ENCODE measurements around the gene NUP210.

NUP210 gene

DNA sequence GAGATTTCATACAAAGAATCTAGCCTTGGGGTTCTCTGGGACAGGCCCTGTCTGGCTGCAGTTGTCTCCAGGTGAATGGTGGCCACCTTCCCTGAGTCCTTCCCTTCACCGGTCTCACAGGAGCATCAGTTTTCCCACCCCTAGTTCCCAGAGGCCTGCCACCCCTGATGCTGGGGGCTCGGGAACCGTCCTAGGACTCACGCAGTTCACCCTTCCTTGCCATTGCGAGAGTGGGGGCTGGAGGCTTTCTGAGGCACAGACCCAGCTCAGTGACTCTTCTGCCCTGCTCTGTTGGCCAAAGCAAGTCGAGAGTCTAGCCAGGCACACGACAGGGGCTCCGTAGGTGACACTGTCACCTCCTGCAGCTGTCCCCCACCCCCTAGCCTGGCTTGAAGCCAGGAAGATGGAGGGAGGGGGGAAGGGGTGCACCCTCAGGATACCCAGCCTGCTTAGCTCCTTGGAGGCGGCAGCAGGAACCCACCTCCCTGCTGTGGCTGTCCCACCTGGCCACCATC, 130.3 kb downstream of the NUP210 start:
- DNase-seq (ENCODE audit: low read depth in 2 of 2): no peak

DNA sequence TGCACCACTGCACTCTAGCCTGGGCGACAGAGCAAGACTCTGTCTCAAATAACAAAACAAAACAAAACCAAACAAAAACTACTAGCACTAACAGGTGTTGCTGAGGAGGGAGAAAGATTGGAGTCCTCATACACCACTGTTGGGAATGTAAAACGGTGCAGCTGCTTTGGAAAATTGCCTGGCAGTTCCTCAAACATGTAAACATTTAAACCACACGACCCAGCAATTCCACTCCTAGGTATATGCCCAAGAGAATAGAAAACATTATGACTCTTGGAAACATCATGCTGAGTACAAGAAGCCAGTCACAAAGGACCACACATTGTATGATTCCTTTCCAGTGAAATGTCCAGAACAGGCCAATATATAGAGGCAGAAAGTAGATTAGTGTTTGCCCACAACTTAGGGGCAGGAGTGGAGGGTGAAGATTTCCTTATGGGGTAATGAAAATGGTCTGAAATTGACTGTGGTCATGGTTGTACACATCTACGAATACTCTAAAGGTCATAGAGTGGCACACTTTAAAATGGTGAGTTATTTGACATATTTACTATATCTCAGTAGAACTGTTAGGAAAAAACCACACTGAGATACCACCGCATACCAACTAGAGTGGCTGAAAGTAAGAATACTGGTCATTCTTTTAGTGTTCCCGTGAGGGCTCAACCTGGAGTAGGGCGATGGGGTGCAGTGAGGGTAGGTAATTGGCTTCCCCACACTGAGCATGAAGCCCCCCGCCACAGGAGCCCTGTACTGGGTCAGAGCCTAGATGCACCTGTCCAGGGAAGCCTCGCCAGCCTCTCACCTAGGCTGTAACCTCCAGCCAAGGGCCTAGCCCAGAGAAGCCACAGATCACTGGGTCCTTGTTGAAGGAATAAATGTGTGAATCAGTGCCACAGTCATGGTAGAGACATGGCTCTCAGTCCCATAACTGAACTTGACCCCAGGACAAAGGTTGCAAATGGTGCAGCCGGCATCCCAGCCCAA, 131.1 kb downstream of the NUP210 start:
- no peak for DNase-seq (ENCODE audit: low read depth in 2 of 2)

DNA sequence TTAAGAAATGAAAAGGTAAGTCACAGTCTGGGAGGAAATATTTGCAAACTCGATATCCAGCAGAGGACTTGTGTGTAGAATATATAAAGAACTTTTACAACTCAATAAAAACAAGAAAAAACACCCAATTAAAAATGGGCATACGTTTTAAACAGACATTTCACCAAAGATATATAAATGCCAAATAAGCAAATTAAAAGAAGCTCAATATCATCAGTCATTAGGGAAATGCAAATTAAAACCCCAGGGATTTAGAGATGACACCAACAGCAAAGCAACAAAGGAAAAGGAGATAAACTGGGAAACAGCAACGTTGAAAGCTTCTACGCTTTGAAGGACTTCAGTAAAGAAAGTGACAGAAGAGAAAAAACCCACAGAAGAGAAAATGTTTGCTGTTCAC, 132.3 kb downstream of the NUP210 start:
- DNase-seq (ENCODE audit: low read depth in 2 of 2): no peak

DNA sequence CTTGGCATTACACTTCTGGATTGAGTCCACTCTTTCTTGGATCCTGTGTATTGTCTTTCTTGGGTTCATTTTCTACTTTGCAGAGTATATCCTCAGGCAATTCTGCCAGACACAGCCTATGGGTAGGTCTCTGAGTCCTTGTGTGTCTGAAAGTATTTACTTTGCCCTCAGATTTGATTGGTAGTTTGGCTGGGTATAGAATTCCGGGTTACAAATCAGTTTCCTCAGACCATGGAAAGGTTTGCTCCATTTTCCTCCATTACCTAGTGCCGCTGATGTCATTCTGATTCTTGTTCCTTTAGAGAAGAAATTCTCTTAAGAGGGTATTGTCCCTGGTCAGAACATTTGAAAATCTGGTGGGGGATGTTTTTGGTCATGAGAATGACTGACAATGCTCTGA, 133.2 kb downstream of the NUP210 start:
- DNase-seq (ENCODE audit: low read depth in 2 of 2): no peak

DNA sequence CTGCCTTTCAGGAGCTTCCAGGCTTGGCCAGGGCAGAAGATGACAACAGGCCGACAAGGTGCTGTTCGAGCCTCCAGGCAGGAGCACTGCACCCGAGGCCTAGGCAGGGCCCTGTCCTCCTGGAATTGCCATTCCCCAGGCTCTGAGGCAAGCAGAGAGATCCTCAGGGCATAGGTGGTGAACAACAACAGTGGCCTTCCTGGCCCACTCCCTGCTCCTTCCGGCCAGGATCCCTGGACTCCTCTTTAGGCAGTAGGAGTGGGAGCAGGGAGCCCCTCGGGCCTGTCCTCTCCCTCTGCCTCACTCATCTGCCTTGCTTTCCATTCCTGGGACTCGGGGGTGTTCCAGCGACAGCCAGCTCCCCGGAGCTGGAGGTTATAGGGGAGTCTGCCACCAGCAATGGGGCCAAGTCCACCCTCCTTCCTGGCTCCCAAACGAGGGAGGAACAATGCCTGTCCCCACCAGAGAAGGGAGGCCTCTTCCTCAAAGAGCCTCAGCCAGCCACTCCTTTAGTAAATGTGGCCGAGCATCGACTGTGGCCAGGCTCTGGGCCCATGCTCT, 135.0 kb downstream of the NUP210 start:
- no peak for DNase-seq (ENCODE audit: low read depth in 2 of 2)

DNA sequence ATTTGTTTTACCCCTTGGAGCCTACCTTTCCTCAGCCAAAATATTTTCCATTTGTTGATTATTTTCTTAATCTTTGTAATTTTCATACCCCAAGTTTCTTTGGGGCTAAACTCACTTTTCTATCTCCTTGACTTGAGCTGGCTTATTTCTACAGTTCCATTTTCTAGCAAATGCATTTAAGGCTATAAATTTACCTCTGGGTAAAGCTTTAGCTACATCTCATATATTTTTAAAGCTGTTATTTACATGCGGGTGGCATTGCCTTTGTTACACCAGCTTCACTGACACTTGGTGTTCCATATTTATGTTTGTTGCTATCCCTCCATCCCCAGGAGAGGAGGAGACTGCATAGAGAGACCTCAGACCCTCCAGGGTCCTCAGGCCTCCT, 136.3 kb downstream of the NUP210 start:
- no peak for DNase-seq (ENCODE audit: low read depth in 2 of 2)

DNA sequence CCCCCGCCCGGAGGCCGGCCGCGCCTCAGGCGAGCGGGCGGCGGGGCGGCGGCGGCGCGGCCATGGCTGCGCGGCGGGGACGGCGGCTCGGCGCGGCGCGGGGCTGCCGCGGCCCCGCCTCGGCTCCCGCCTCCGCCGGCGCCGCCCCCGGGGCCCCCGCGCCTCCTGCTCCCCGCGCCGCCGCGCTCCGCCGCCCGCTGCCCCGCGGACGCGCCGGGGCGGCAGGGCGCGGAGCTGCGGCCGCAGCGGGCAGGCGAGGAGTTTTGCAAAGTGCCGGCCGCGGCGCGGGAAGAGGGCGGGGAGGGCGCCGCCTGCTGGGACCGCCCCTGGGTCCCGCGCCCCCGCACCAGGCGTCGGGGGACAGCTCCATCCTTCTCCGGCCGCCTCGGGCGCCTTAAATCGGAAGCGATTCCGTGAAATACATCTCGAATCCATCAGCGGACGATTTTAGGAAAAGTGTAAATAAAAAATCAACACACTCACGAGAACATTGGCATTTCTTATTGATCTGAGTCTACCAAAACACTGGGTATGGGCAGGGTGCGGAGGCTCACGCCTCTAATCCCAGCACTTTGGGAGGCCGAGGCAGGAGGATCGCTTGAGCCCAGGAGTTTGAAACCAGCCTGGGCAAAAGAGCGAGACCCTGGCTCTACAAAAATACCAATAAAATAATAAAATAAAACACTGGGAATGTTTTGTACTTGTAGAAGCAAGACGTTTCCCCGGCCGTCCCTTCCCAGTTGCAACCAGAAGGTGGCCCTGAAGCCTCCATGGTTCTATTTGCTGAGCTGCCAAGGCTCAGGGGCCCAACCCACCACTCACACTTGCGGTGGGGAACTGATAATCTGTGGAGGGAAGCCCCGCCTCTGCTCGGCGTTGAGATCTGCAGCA, 136.9 kb downstream of the NUP210 start:
- no peak for DNase-seq (ENCODE audit: low read depth in 2 of 2)

DNA sequence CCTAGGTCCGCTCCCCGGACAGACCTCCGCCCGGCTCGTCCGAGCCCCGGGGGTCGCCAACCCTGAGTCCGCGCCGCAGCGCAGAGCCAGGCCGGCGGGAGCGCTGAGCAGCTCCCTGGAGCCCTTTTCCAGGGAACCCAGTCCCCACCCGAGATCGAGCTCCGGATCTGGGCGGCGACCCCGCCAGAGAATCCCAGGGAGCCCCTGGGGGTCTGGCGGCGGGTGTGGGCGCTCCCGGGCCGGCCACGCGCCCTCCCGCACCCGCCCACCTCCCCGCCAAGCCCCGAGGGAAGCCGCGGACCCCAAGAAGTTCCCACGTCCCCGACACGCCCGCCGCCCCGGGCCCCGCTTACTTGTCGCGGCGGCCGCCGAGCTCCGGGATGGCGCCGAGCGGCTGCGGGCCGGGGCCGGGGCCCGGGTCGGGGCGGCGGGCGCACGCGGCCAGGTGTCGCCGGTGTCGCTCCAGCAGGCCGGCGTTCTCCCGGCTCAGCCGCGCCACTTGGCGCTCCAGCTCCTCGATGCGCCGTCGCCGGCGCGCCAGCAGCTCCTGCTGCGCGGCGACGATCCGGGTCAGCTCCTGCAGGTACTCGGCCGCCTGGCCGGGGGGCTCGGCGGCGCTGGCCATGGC, 137.7 kb downstream of the NUP210 start:
- no peak for DNase-seq (ENCODE audit: low read depth in 2 of 2)

DNA sequence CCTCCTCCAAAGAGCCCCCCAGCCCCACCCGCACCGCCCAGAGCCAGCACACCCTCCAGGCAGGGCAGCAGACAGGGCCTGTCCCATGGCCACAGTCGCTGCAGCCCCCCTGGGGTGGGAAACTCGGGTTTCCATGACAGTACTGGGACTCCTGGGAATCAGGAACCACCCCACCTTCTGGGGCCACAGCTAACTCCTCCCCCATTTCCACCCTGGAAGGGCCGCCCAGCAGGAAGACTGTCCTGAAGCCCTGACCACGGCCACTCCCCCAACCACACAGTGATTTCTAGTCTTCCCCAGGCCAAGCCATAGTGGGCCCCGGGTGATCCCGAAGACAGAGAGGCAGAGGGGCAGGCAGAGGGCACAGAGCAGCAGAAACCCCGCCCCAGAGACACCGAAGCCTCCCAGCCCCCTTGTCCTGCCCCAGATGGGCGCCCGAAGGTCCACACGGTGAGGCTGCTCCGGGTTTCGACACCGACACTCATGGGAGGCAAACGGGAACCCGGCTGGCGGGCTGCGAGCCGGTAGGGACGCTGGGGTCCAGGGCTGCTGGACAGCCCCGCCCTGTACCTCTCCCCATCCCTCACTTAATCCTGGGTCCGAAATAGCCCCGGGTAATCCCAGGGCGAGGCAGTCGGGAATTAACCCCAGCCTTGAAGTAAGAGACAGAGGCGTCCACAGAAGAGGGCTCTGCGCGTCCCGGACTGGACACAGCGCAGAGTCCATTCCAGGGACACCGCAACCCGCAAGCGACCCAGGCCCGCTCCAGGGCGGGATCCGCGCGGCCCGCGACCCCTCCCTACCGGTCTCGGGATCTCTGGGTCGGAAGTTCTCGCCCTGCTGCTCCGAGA, 138.4 kb downstream of the NUP210 start:
- no peak for DNase-seq (ENCODE audit: low read depth in 2 of 2)

DNA sequence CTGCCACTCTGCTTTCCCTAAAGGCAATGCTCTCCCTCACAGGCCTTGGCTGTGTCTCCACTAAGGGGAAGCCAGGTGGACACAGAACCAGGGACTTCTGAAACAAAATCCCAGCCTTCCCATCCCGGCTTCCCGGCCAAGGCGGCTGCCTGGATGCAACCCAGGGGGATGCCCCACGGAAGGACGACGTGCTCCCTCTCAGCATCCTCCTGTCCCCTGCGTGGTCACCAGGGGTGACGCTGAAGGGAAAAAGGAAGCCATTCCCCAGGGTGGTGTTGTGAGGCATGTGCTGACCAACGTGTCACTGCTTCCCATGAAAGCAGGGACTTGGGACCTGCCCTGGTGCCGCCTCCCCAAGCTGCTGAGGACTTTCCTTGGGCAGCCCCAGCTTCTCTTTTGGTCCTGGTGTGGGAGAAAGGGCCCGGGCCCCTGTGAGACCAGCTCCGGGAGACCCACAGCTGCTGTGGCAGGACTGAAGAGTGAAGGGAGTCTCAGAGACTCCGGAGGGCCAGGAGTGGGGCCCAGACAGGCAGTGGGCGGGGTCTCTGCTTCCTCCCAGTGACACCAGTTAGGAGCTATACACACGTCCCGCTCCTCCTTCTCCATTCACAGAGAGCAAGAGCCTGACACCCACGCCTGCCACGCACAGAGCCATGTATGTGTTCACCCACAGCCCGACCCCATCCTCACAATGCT, 139.2 kb downstream of the NUP210 start:
- DNase-seq (ENCODE audit: low read depth in 2 of 2): no peak

DNA sequence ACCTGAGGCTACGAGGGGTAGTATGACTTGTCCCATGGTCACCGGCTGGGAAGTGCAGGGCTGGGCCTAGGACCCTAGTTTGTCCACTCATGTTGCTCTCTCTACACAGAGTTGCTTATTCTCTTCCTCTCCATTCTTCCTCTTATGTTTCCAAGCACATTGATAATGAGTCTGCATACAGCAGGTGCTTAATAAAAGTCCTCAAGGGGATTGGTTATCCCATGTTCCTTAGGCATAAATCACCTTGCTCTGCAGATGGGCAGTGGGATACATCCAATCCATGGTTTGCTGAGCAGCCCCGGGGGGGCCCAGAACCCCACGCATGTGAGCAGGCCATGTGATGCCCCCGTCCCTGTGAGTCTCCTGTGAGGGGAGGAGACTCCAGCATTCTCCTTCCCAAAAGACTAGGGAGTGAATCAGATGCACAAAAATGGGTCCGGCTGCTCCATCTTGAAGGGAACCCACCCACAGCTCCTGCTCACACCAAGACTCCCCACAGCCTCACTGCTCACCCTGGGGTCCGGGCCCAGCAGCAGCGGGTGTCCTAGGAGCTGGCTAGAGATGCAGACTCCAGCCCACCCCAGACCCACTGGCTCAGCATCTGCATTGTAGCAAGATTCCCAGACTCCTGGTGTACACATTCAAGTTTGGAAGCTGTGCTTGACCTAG, 139.9 kb downstream of the NUP210 start:
- DNase-seq (ENCODE audit: low read depth in 2 of 2): no peak

DNA sequence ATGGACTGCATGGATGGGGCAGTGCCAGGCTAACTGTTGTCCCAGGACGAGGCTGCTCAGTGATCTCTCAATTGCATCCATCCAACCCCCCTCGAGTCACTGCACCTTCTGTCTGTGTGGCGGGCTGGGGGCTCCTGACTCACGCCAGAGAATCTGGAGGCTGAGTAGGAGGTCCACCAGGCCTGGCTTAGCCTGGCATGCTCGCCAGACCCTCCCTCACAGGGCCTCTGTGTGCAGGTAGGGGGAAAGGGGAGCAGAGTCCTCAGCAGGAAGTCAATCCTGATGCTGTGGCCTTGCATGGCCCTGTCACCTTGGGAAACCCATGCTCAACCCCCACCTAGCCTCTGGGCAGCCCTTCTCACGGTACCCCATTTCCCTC, 140.6 kb downstream of the NUP210 start:
- DNase-seq (ENCODE audit: low read depth in 2 of 2): no peak

DNA sequence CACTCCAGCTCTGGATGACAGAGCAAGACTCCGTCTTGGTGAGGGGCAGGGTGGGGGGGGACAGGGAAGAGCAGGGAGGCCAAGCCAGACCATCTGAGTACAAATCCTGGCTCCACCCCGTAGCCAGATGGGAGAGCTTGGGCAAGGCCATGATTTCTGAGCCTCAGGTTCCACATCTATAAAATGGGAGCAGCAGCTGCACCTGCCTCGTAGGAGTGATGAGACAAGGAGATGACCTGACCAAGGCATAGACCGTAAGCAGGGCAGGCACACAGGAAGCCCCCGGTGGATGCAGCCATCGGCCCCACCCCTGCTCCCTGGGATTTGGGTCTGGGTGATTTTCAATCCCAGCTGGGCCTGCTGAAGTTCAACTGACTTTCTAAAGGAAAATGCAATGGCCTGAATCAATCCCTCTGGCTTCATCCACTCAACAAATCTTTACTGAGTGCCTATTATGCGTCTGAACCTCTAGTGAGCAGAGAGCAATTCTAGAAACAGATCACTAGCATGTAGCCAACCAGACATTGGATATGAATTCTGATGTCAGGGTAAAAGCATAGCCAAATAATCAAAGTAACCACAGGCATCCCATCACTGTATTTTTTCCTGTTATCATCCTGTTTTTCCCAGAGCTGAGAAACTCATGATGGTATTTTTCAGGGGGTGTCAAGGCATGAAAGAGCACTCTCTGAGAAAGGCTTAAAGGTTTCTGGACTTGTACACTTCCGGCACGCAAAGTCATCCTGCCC, 141.2 kb downstream of the NUP210 start:
- no peak for DNase-seq (ENCODE audit: low read depth in 2 of 2)

DNA sequence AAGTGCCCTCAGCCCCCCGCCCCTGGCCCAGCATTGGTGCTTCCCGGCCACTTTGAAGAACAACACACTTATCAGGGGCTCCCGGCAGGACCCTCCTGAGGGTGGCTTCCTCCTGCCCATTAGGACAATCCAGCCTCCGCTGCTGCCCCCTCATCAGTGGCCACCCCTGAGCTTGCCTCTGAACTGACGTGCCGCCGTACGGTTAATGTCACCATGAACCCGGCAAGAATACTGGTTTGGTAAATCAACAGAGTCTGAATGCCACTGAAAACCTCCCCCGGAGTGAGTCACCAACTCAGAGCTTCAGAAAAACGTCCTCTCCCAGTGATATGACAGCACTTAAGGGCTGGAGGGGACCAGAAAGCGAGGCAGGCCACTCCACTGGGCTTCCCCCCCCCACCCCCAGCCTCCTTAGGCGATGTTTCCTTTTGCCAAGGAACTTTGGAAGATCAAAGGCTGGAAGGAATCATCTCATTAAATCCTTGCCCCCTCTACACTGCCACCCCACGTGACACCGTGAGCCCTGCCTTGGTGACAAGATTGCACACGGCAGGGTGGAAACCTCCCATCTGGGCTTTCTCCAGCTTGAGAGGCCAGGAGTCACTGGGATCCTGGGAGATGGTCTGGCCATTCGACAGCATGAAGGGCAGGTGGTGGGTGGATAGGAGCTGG, 142.1 kb downstream of the NUP210 start:
- no peak for DNase-seq (ENCODE audit: low read depth in 2 of 2)

DNA sequence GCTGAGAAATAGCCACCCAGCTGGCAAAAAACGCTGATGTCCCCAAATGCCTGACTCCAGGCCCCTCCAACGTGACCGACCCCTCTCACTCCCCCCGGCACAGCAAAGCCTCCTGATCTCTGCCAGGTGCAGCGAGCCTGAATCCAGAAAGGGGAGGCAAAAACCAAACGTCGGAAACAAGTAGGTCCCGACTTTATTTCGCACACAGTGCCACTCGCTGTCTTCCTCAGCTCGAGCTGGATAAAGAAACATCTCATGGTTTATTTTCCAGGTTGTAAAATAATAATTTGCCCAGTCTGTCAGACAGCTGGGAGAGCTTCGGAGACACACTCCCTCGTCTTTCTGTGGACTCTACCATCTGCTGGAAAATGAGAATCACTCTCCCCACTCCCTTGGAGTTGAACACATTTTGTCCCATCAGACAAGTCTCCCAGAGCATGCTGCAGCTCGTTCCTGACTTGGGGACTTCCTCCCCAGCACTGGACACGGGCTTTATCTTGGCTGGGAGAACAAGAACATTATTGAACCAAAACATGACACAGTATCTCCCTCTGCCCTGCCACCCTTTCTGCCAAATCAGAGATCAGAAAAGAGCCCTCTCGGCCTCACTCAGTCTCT, 142.8 kb downstream of the NUP210 start:
- DNase-seq (ENCODE audit: low read depth in 2 of 2): no peak

DNA sequence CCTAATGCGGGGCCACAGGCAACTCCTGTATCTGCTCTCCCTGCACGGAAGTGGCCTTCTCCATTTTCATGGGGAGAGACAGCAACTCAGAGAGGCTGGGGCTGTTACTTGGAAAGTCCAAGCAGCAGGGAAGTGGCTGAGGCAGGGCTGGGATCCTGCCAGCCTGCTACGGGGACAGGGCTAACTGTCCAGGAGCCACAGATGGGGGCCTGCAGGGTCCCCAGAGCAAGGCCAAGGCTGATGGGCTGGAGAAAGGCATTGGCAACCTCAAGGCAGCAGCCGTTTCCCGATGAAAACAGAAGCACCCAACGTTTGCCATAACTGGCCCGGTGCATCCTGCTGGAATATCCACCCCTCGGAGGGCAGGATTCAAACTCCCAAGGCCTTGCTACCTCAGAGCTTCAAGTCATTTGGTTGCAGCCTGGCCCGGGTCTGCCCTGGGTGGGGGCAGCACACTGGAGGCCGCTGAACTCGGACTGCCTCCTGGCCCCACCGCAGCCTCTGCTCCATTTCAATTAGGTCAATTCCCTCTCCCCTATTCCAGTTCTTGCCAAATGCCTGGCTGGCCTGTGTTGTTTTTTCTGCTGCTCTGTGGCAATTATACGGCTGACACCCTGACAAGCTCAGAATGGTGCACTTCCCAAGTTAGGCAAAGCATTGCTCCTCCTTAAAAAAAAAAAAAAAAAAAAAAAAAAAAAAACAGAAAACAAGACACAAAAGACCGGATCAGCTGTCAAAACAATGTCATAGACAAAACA, 143.5 kb downstream of the NUP210 start:
- DNase-seq (ENCODE audit: low read depth in 2 of 2): no peak

DNA sequence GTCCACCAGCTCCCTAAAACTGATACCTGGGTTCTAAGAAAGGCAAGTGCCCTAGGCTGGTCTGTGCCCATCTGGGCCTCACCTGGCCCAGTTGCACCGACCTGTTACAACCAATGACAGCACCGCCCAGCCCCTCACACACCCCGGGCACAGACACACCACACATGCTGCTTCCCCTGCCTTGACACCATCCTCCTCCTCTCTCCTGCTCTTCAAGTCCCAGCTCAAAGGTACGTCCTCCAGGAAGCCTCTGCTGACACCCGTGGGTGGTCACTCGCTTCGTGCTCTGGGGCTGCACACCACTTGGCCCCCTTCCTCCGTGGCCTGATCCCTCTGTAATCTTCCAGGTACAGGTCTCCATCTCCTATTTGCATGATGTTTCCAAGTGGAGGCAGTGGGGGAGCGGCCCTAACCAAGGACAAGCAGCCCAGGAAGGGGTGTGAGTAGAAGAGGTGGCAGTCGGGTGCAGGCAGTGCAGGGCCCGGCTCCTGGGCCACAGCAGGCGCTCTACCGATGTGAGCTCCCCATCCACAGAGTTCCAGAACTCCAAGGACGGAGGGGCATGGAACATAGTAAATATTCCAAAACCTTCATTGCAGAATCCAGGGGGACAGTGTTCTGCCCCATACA, 144.6 kb downstream of the NUP210 start:
- DNase-seq (ENCODE audit: low read depth in 2 of 2): no peak

Measured in stimulated activated CD4-positive, alpha-beta T cell treated with anti-CD3 and anti-CD28 coated beads, Interleukin-4, amount 100 ng/mL, for 48 hours (primary cell).